ENCODE results near the gene DQX1.

- no peak for TF ChIP-seq CTCF (IDR thresholded peaks at IDR 0.05; ENCODE audit: insufficient read depth, low read length)
- no peak for TF ChIP-seq POLR2AphosphoS5 (IDR thresholded peaks at IDR 0.05; ENCODE audit: low read depth)
- TF ChIP-seq GABPA (IDR thresholded peaks at IDR 0.05; ENCODE audit: low read depth) = no peak
- TF ChIP-seq, protein P1, sequence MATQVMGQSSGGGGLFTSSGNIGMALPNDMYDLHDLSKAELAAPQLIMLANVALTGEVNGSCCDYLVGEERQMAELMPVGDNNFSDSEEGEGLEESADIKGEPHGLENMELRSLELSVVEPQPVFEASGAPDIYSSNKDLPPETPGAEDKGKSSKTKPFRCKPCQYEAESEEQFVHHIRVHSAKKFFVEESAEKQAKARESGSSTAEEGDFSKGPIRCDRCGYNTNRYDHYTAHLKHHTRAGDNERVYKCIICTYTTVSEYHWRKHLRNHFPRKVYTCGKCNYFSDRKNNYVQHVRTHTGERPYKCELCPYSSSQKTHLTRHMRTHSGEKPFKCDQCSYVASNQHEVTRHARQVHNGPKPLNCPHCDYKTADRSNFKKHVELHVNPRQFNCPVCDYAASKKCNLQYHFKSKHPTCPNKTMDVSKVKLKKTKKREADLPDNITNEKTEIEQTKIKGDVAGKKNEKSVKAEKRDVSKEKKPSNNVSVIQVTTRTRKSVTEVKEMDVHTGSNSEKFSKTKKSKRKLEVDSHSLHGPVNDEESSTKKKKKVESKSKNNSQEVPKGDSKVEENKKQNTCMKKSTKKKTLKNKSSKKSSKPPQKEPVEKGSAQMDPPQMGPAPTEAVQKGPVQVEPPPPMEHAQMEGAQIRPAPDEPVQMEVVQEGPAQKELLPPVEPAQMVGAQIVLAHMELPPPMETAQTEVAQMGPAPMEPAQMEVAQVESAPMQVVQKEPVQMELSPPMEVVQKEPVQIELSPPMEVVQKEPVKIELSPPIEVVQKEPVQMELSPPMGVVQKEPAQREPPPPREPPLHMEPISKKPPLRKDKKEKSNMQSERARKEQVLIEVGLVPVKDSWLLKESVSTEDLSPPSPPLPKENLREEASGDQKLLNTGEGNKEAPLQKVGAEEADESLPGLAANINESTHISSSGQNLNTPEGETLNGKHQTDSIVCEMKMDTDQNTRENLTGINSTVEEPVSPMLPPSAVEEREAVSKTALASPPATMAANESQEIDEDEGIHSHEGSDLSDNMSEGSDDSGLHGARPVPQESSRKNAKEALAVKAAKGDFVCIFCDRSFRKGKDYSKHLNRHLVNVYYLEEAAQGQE (IDR thresholded peaks at IDR 0.05; ENCODE audit: insufficient replicate concordance, low read depth) = no peak
These were observed 23.1 kb downstream of the DQX1 start for GRCh38 chr2:74502720-74503505.

Measured in HL-60 (cell line).